Loucy (cell line): ENCODE data around the gene ZMYM3.

Experiments used
- H2AFZ ChIP-seq: fragments of 200-600 bp; sonication (generic); 2 replicates; pipeline ENCODE4 v1.6.0; 2016; ENCODE audit warnings: antibody characterized with exemption, mild to moderate bottlenecking, low read length, moderate library complexity
- H3F3A ChIP-seq: fragments of 200-600 bp; 2 replicates; pipeline ENCODE4 v1.6.0; 2016; ENCODE audit warnings: antibody characterized with exemption, low read depth, mild to moderate bottlenecking
- H3K27me3 ChIP-seq: fragments of 200-600 bp; sonication (generic); 2 replicates; pipeline ENCODE4 v1.6.1; 2014; ENCODE audit warnings: low read length, mild to moderate bottlenecking; ENCODE audit not compliant: insufficient read depth, poor library complexity, severe bottlenecking
- H3K36me3 ChIP-seq: fragments of 200-600 bp; sonication (generic); 2 replicates; pipeline ENCODE4 v1.6.1; 2016; ENCODE audit warnings: low read length; ENCODE audit not compliant: insufficient read depth
- H3K4me1 ChIP-seq: fragments of 200-600 bp; sonication (generic); 2 replicates; pipeline ENCODE4 v1.5.1; 2014; ENCODE audit warnings: low read length, mild to moderate bottlenecking; ENCODE audit not compliant: insufficient read depth, poor library complexity, severe bottlenecking
- H3K4me2 ChIP-seq: fragments of 200-600 bp; sonication (generic); 2 replicates; pipeline ENCODE4 v1.6.0; 2014; ENCODE audit warnings: antibody characterized with exemption, low read length, low read depth, mild to moderate bottlenecking; ENCODE audit not compliant: poor library complexity, severe bottlenecking
- H3K4me3 ChIP-seq: fragments of 200-600 bp; sonication (generic); 2 replicates; pipeline ENCODE4 v1.5.1; 2014; ENCODE audit warnings: low read length, mild to moderate bottlenecking, mixed read lengths; ENCODE audit not compliant: poor library complexity, severe bottlenecking
- H3K79me2 ChIP-seq: fragments of 200-600 bp; sonication (generic); 2 replicates; pipeline ENCODE4 v1.6.1; 2014; ENCODE audit warnings: low read length; ENCODE audit not compliant: insufficient read depth
- H3K9ac ChIP-seq: fragments of 200-600 bp; sonication (generic); 2 replicates; pipeline ENCODE4 v1.6.0; 2014; ENCODE audit warnings: mild to moderate bottlenecking, low read depth, low read length, moderate library complexity; ENCODE audit not compliant: poor library complexity, severe bottlenecking
- H3K9me2 ChIP-seq: fragments of 200-600 bp; sonication (generic); replicated peaks from 2 replicates; pipeline ENCODE4 v1.6.1; 2016; ENCODE audit warnings: low read depth, low read length, mixed read lengths
- H3K9me3 ChIP-seq: fragments of 200-600 bp; sonication (generic); 2 replicates; pipeline ENCODE4 v1.6.1; 2014; ENCODE audit warnings: mild to moderate bottlenecking, antibody characterized with exemption, low read length, low read depth; ENCODE audit not compliant: insufficient read depth
- H4K20me1 ChIP-seq: fragments of 200-600 bp; sonication (generic); 2 replicates; pipeline ENCODE4 v1.6.0; 2014; ENCODE audit warnings: antibody characterized with exemption, low read length, mild to moderate bottlenecking; ENCODE audit not compliant: insufficient read depth, poor library complexity, severe bottlenecking
- CTCF ChIP-seq: fragments of 200-600 bp; sonication (generic); conservative IDR thresholded peaks from 2 replicates; pipeline ENCODE4 v1.5.1; 2014; ENCODE audit warnings: mild to moderate bottlenecking, antibody characterized with exemption, low read length
- EZH2phosphoT487 ChIP-seq: fragments of 200-600 bp; IDR thresholded peaks from 2 replicates; pipeline ENCODE4 v1.6.1; 2018; ENCODE audit warnings: antibody characterized with exemption, mild to moderate bottlenecking, moderate library complexity, borderline replicate concordance

ZMYM3 gene

GRCh38 chrX:71245159-71245558 lies 8.8 kb downstream of the ZMYM3 start:
- Histone ChIP-seq H3K79me2 (no peaks in the 10 kb centered on the region; the same call in 1 of the 2 replicates), H3K36me3 (peaks cover 91% of the 10 kb centered on the region; the same call in 1 of the 2 replicates), H3K9ac (no peak overlapping the region), H3K4me2 (no peak overlapping the region), H3K9me3 (no peaks in the 10 kb centered on the region), H3K4me3 (no peak overlapping the region), H3F3A (no peaks in the 10 kb centered on the region), H3K4me1 (no peaks in the 10 kb centered on the region), H3K27me3 (no peaks in the 10 kb centered on the region), H4K20me1 (peaks cover 2% of the 10 kb centered on the region), H3K9me2 (no peaks in the 10 kb centered on the region), H2AFZ (no peak overlapping the region)
- TF ChIP-seq EZH2phosphoT487 (no peak), CTCF (no peak)

- H3F3A ChIP-seq: no peaks in the 10 kb centered on the region
- TF ChIP-seq EZH2phosphoT487 (no peak), CTCF (no peak)
- H3K4me3 ChIP-seq: no peak overlapping the region
- no peaks in the 10 kb centered on the region for H3K4me1 ChIP-seq
- no peaks in the 10 kb centered on the region for H3K9me3 ChIP-seq
- H3K79me2 ChIP-seq: no peaks in the 10 kb centered on the region
- H4K20me1 ChIP-seq: no peaks in the 10 kb centered on the region
- no peaks in the 10 kb centered on the region for H3K9me2 ChIP-seq
- peaks cover 88% of the 10 kb centered on the region; the same call in 1 of the 2 replicates for H3K36me3 ChIP-seq
- no peaks in the 10 kb centered on the region for H3K27me3 ChIP-seq
- no peak overlapping the region for H3K4me2 ChIP-seq
- no peak overlapping the region for H3K9ac ChIP-seq
- H2AFZ ChIP-seq: no peak overlapping the region
These were observed 9.4 kb downstream of the ZMYM3 start for GRCh38 chrX:71244359-71245128.

GRCh38 chrX:71241301-71241700 lies 12.6 kb downstream of the ZMYM3 start:
- Histone ChIP-seq H3K79me2 (no peaks in the 10 kb centered on the region), H3K27me3 (no peaks in the 10 kb centered on the region)

More at GRCh38 chrX:71241301-71241700, 12.6 kb downstream of the ZMYM3 start:
- Histone ChIP-seq H3K9me3 (no peaks in the 10 kb centered on the region), H3K4me1 (no peaks in the 10 kb centered on the region), H3K4me3 (no peak overlapping the region), H3K9me2 (no peaks in the 10 kb centered on the region), H3F3A (no peaks in the 10 kb centered on the region), H3K4me2 (no peak overlapping the region), H4K20me1 (no peaks in the 10 kb centered on the region), H3K36me3 (peaks cover 56% of the 10 kb centered on the region; the same call in 1 of the 2 replicates), H3K9ac (no peak overlapping the region), H2AFZ (no peak overlapping the region)
- TF ChIP-seq CTCF (no peak), EZH2phosphoT487 (no peak)
